ENCODE measurements around the gene GHRL.
"Not testable (repeated sequence)": the region's sequence is repeated elsewhere in the genome, so short reads cannot be mapped to it uniquely, and the experiment has no call there.

GHRL gene

GRCh38 chr3:10273702-10274305 is 18.9 kb downstream of the GHRL start:
- no peak for DNase-seq (ENCODE audit: low spot score)

GRCh38 chr3:10272977-10273376 is 19.8 kb downstream of the GHRL start:
- no peak for DNase-seq (ENCODE audit: low spot score)
- TF ChIP-seq CTCF (IDR thresholded peaks at IDR 0.05; ENCODE audit: extremely low read depth, missing control alignments), result no peak

More at GRCh38 chr3:10273702-10274305, 18.9 kb downstream of the GHRL start:
- TF ChIP-seq CTCF (IDR thresholded peaks at IDR 0.05; ENCODE audit: extremely low read depth, missing control alignments), result no peak

- DNase-seq (ENCODE audit: low spot score), result not testable (repeated sequence)
Measured at GRCh38 chr3:10272476-10272875, 20.3 kb downstream of the GHRL start.

- no peak for TF ChIP-seq CTCF (IDR thresholded peaks at IDR 0.05; ENCODE audit: extremely low read depth, missing control alignments)
- no peak for DNase-seq (ENCODE audit: low spot score)
Measured at GRCh38 chr3:10269443-10269842, 23.3 kb downstream of the GHRL start.

GRCh38 chr3:10268930-10269329 is 23.8 kb downstream of the GHRL start:
- no peak for TF ChIP-seq CTCF (IDR thresholded peaks at IDR 0.05; ENCODE audit: extremely low read depth, missing control alignments)
- DNase-seq (ENCODE audit: low spot score), result no peak

- no peak for DNase-seq (ENCODE audit: low spot score)
Measured at GRCh38 chr3:10268116-10268515, 24.6 kb downstream of the GHRL start.

GRCh38 chr3:10266936-10267335 is 25.8 kb downstream of the GHRL start:
- DNase-seq (ENCODE audit: low spot score), result not testable (repeated sequence)

More at GRCh38 chr3:10268116-10268515, 24.6 kb downstream of the GHRL start:
- no peak for TF ChIP-seq CTCF (IDR thresholded peaks at IDR 0.05; ENCODE audit: extremely low read depth, missing control alignments)

- TF ChIP-seq CTCF (IDR thresholded peaks at IDR 0.05; ENCODE audit: extremely low read depth, missing control alignments), result no peak
- DNase-seq (ENCODE audit: low spot score), result no peak
Measured at GRCh38 chr3:10265833-10266232, 26.9 kb downstream of the GHRL start.

Data from GM20000 (cell line).